ENCODE measurements around the gene AGPAT3.

- TF ChIP-seq CTCF (IDR thresholded peaks at IDR 0.05; ENCODE audit: poor library complexity) (no peak), EZH2phosphoT487 (IDR thresholded peaks at IDR 0.05; ENCODE audit: low read depth, severe bottlenecking, unreplicated experiment) (no peak)
These were observed 70.7 kb downstream of the AGPAT3 start for GRCh38 chr21:43935711-43936110.

Measured in hepatocyte (in vitro differentiated cells).